Smooth muscle cell (in vitro differentiated cells): ENCODE data around the gene VPS13D. TPM values are rescaled to one million over a fixed set of nuclear protein-coding genes. Genes with fewer than 3 reads are reported as not detected.
A peak's percentile ranks its signal among the peaks of the same experiment; 100 is the strongest.

Source experiments
- DNase-seq: peaks from one replicate; lab custom pipeline; 2025; ENCODE audit not compliant: unreplicated experiment; lab: John Stamatoyannopoulos, UW
- H2AFZ ChIP-seq: fragments of 200-600 bp; sonication (generic); 2 replicates; pipeline ENCODE4 v1.6.0; 2016; ENCODE audit warnings: antibody characterized with exemption, low read depth, mild to moderate bottlenecking
- H3F3A ChIP-seq: fragments of 200-600 bp; sonication (generic); 2 replicates; pipeline ENCODE4 v1.6.0; 2017; ENCODE audit warnings: antibody characterized with exemption, low read depth
- H3K27ac ChIP-seq: fragments of 200-600 bp; sonication (generic); 2 replicates; pipeline ENCODE4 v1.5.1; 2016; ENCODE audit warnings: low read depth, mild to moderate bottlenecking
- H3K27me3 ChIP-seq: fragments of 200-600 bp; sonication (generic); 2 replicates; pipeline ENCODE4 v1.6.1; 2016; ENCODE audit warnings: low read depth, mild to moderate bottlenecking
- H3K36me3 ChIP-seq: fragments of 200-600 bp; sonication (generic); 2 replicates; pipeline ENCODE4 v1.5.1; 2016; ENCODE audit warnings: low read depth
- H3K4me1 ChIP-seq: fragments of 200-600 bp; sonication (generic); 2 replicates; pipeline ENCODE4 v1.5.1; 2016; ENCODE audit warnings: low read depth
- H3K4me2 ChIP-seq: fragments of 200-600 bp; sonication (generic); 2 replicates; pipeline ENCODE4 v1.6.0; 2016; ENCODE audit warnings: mild to moderate bottlenecking
- H3K4me3 ChIP-seq: fragments of 200-600 bp; sonication (generic); 2 replicates; pipeline ENCODE4 v1.5.1; 2016; ENCODE audit warnings: mild to moderate bottlenecking
- H3K79me2 ChIP-seq: fragments of 200-600 bp; sonication (generic); 2 replicates; pipeline ENCODE4 v1.6.0; 2016; ENCODE audit warnings: low read depth, mild to moderate bottlenecking
- H3K9ac ChIP-seq: fragments of 200-600 bp; sonication (generic); 2 replicates; pipeline ENCODE4 v1.6.0; 2016; ENCODE audit warnings: low read depth
- H3K9me3 ChIP-seq: fragments of 200-600 bp; sonication (generic); replicated peaks from 2 replicates; pipeline ENCODE4 v1.5.1; 2016; ENCODE audit warnings: low read depth
- H4K20me1 ChIP-seq: fragments of 200-600 bp; sonication (generic); 2 replicates; pipeline ENCODE4 v1.6.0; 2016; ENCODE audit warnings: low read depth
- WGBS: methylation state at CpG from one replicate; pipeline ENCODE4 v1.1.7; 2016; ENCODE audit warnings: low lambda C conversion rate; 5-methylcytosine and 5-hydroxymethylcytosine counted together
- polyA plus RNA-seq: library from polyadenylated mRNA; unstranded; fragments of >200 nt; fragmentation: Nextera tagmentation; extraction: Ambion mirVana; gene quantifications from 2 replicates; pipeline ENCODE4 v1.2.1, GENCODE V29; 2016
- total RNA-seq: library from RNA; depleted of rRNA; stranded (reverse); fragments of >200 nt; gene quantifications from 2 replicates; pipeline ENCODE4 v1.2.3, GENCODE V29; 2014
- TF ChIP-seq, protein P1 (sequence below): fragments of 200-600 bp; sonication (generic); IDR thresholded peaks from 2 replicates; pipeline ENCODE4 v1.5.1; 2017; ENCODE audit warnings: borderline replicate concordance, mild to moderate bottlenecking, antibody characterized with exemption; ENCODE audit not compliant: insufficient read depth, poor library complexity, severe bottlenecking

VPS13D gene
- total and polyA plus RNA-seq, 2 experiments from 2014 or later, result 3.5 to 20.0 TPM

DNA sequence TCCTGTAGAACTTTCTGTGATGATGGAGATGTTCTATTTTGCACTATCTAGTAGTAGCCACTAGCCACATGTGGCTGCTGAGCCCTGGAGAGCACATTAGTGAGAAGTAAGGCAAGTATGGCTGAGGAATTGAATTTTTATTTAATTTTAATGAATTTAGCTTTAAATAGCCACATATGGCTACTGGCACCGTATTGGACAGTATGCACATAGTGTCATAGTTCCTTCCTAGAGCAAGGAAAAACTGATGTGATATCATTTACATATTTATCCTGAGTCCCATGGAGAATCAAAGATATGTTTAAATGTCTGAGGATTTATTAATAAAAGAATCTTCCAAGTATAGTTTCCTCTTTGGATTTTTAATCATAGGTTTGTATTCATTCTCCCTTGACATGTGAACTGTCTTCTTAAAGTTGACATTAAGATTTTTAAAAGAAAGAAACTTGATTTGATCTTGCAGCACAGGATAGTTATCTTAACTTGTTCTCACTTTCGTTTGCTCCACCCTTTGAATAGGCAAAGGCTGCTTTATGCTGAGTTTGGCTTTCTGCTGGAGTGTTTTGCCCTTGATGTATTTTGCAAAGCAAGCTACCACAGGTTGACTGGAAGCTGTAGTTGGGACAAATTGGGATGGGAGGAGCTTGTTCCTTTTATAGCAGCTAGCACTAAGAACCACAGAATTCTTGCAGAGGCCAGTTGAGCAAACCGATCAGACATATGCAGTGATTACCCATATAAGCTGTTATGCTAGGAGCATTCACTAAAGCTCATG, 129.7 kb downstream of the VPS13D start:
- Histone ChIP-seq H3K27ac (no peak overlapping the region), H3K4me3 (no peak overlapping the region), H3K36me3 (peaks cover 26% of the 10 kb centered on the region), H3K4me2 (no peak overlapping the region), H4K20me1 (no peaks in the 10 kb centered on the region), H3K4me1 (no peaks in the 10 kb centered on the region), H3K79me2 (no peaks in the 10 kb centered on the region), H3K9me3 (no peaks in the 10 kb centered on the region), H3K27me3 (no peaks in the 10 kb centered on the region), H3F3A (no peaks in the 10 kb centered on the region), H2AFZ (no peak overlapping the region), H3K9ac (no peak overlapping the region)
- TF ChIP-seq, protein P1, sequence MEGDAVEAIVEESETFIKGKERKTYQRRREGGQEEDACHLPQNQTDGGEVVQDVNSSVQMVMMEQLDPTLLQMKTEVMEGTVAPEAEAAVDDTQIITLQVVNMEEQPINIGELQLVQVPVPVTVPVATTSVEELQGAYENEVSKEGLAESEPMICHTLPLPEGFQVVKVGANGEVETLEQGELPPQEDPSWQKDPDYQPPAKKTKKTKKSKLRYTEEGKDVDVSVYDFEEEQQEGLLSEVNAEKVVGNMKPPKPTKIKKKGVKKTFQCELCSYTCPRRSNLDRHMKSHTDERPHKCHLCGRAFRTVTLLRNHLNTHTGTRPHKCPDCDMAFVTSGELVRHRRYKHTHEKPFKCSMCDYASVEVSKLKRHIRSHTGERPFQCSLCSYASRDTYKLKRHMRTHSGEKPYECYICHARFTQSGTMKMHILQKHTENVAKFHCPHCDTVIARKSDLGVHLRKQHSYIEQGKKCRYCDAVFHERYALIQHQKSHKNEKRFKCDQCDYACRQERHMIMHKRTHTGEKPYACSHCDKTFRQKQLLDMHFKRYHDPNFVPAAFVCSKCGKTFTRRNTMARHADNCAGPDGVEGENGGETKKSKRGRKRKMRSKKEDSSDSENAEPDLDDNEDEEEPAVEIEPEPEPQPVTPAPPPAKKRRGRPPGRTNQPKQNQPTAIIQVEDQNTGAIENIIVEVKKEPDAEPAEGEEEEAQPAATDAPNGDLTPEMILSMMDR, result no peak
- 81% methylated on average over 3 of the region's 3 CpGs for WGBS
- no peak for DNase-seq

DNA sequence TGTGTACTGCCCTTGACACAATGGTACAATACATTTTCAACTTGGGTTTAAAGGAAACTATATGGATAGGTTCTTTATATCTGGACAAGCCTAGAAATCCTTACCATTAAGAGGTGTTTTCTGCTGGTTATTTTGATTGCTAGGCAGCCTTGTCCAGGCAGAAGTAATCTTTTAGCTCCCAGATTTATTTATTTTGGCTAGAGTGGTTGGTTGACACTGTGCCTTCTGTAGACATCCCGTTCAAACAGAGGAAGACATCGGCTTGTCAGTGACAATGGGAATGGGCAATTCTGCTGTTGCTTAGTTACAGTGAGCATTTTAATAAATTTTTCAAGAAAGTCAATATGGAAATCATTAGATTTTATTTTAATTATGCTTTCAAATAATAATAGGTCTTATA, 138.8 kb downstream of the VPS13D start:
- H3F3A ChIP-seq, result no peaks in the 10 kb centered on the region
- H3K27ac ChIP-seq, result no peak overlapping the region
- no peaks in the 10 kb centered on the region for H3K9me3 ChIP-seq
- peaks cover 19% of the 10 kb centered on the region for H3K4me1 ChIP-seq
- no peaks in the 10 kb centered on the region for H3K27me3 ChIP-seq
- no peaks in the 10 kb centered on the region for H3K36me3 ChIP-seq
- H3K9ac ChIP-seq, result no peak overlapping the region
- TF ChIP-seq, protein P1, result no peak
- no peak overlapping the region for H3K4me3 ChIP-seq
- no peak overlapping the region for H2AFZ ChIP-seq
- DNase-seq, result no peak
- WGBS, result 93% methylated on average over 2 of the region's 2 CpGs
- peaks cover 29% of the 10 kb centered on the region for H4K20me1 ChIP-seq
- H3K79me2 ChIP-seq, result no peaks in the 10 kb centered on the region
- H3K4me2 ChIP-seq, result no peak overlapping the region

DNA sequence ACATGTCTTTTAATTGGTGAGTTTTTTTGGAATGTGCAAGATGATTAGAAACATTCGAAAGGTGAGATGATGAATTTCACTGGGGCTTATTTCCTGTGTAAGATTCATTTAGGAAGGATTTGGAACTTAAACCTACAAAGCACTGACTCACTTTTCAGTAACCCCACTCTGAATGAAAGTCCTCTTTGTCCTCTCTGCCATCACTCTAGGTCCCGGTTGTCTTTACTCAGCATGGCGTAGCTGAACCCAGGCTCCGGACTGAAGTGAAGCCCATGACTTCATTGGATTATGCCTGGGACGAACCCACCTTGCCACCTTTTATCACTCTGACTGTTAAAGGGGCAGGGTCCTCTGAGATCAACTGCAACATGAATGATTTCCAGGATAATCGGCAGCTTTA, 139.4 kb downstream of the VPS13D start:
- Histone ChIP-seq H3K4me3 (no peak overlapping the region), H3K27me3 (no peaks in the 10 kb centered on the region), H3K9ac (no peak overlapping the region), H3K4me1 (peaks cover 19% of the 10 kb centered on the region), H3K36me3 (no peaks in the 10 kb centered on the region), H2AFZ (no peak overlapping the region), H3F3A (no peaks in the 10 kb centered on the region), H3K27ac (no peak overlapping the region), H3K9me3 (no peaks in the 10 kb centered on the region), H4K20me1 (peaks cover 29% of the 10 kb centered on the region), H3K4me2 (no peak overlapping the region), H3K79me2 (no peaks in the 10 kb centered on the region)
- 82% methylated on average over 6 of the region's 6 CpGs for WGBS
- TF ChIP-seq, protein P1, result no peak
- no peak for DNase-seq

DNA sequence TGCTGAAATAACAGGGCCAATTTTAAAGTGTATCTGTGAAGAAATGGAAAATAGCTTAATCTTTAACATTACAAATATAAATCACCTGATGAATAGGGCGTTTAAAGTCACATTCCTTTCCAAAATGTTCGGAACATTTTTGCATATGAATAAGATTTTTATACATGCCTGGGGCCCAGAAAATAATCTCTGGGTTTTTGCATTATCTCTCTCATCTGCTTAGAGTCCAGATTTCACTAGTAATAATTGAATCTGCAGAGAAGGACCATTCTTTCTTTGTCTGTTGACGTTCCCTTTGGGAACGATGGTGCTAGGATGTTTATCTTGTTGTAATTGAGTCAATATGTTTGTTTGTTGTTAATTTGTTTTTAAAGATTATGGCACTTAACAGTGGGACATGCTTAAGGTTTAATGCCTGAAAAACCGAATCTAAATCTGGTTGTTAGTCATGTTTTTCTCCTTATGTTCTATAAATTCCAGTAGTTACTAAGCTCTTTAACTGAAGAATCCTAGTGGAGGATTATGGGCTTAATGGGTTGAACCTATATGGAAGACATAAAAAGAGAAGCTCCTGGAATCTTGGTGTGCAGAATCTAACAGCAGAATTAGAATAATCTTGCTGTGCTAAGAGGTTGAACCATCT, 140.6 kb downstream of the VPS13D start:
- Histone ChIP-seq H4K20me1 (peaks cover 29% of the 10 kb centered on the region), H3K27ac (no peak overlapping the region), H3F3A (no peaks in the 10 kb centered on the region), H3K9me3 (no peaks in the 10 kb centered on the region), H3K9ac (no peak overlapping the region), H3K4me1 (peaks cover 19% of the 10 kb centered on the region), H3K79me2 (no peaks in the 10 kb centered on the region), H2AFZ (no peak overlapping the region), H3K4me3 (no peak overlapping the region), H3K4me2 (peak overlapping the region; percentile 49), H3K27me3 (no peaks in the 10 kb centered on the region), H3K36me3 (no peaks in the 10 kb centered on the region)
- no peak for DNase-seq
- WGBS, result 35% methylated on average over 5 of the region's 5 CpGs
- TF ChIP-seq, protein P1, result no peak
